Lung (tissue), 12 donors: Measurements from ENCODE around the gene ADCY5. TPM values are rescaled to one million over a fixed set of nuclear protein-coding genes. Genes with fewer than 3 reads are reported as not detected.

Source experiments
- ATAC-seq: fragments of 200-7000 bp; cut with Tn5 transposase; one replicate; pipeline ENCODE4 v1.9.1; 2020; ENCODE audit warnings: moderate number of reproducible peaks; ENCODE audit not compliant: insufficient read depth, low FRiP score
- DNase-seq, 3 donors: peaks; one replicate each; pipeline ENCODE4 v3.0.0-alpha.2; 2013 to 2017
- H3K27ac ChIP-seq, 2 donors: one replicate each; pipeline ENCODE4 v1.5.1; 2013; ENCODE audit warnings: mild to moderate bottlenecking in 2 of 2, moderate library complexity in 2 of 2, control low read depth in 1 of 2, inconsistent platforms in 1 of 2, low read depth in 1 of 2, low read length in 1 of 2
- H3K27me3 ChIP-seq, 3 donors: one replicate each; pipeline ENCODE4 v1.5.1; 2013; ENCODE audit warnings: low read length in 2 of 3; ENCODE audit not compliant: control insufficient read depth in 3 of 3, insufficient read depth in 3 of 3
- H3K36me3 ChIP-seq, 4 donors: one replicate each; pipeline ENCODE4 v1.5.1; 2013; ENCODE audit warnings: low read length in 4 of 4, mild to moderate bottlenecking in 1 of 4, moderate library complexity in 1 of 4; ENCODE audit not compliant: control insufficient read depth in 4 of 4, insufficient read depth in 4 of 4
- H3K4me1 ChIP-seq, 5 donors: one replicate each; pipeline ENCODE4 v1.5.1; 2013; ENCODE audit warnings: low read length in 5 of 5, mild to moderate bottlenecking in 2 of 5, moderate library complexity in 1 of 5; ENCODE audit not compliant: control insufficient read depth in 5 of 5, insufficient read depth in 5 of 5
- H3K4me3 ChIP-seq: one replicate; pipeline ENCODE4 v1.5.1; 2013; ENCODE audit warnings: mild to moderate bottlenecking, control low read depth, moderate library complexity
- H3K9ac ChIP-seq, 2 donors: one replicate each; pipeline ENCODE4 v1.5.1; 2013; ENCODE audit warnings: low read length in 2 of 2, control low read depth in 1 of 2; ENCODE audit not compliant: insufficient read depth in 1 of 2
- H3K9me3 ChIP-seq, 4 donors: one replicate each; pipeline ENCODE4 v1.5.1; 2013; ENCODE audit warnings: low read length in 3 of 4, mild to moderate bottlenecking in 1 of 4, moderate library complexity in 1 of 4; ENCODE audit not compliant: control insufficient read depth in 4 of 4, insufficient read depth in 3 of 4
- CTCF ChIP-seq: IDR thresholded peaks from 2 replicates; pipeline ENCODE4 v1.5.1; 2012; ENCODE audit warnings: mild to moderate bottlenecking; ENCODE audit errors: control extremely low read depth, extremely low read depth
- WGBS, 2 donors: extraction: QIAGEN DNeasy Blood & Tissue Kit; methylation state at CpG; one replicate each; pipeline ENCODE4 v1.1.7; 2013; 5-methylcytosine and 5-hydroxymethylcytosine counted together
- polyA plus RNA-seq, 2 donors: library from polyadenylated mRNA; stranded (reverse); fragments of 200-250 nt; gene quantifications; one replicate each; pipeline ENCODE4 v1.2.1, GENCODE V29; 2013
- total RNA-seq, 2 donors: library from RNA; depleted of rRNA in 1 of 2; stranded (reverse); fragments of >200 nt in 1 of 2; gene quantifications; one replicate each; pipeline ENCODE4 v1.2.1, GENCODE V29; 2014 to 2021
- donor health status: control.
- donor health status: control.
- donor health status: Bipolar disorder and iron deficiency.
- donor health status: healthy.
- donor health status: DM: yes; HTN: yes; CAD: no.

ADCY5 gene
- total and polyA plus RNA-seq, 4 donors, result 1.2 to 8.4 (median 2.4) TPM

- Histone ChIP-seq H3K36me3 (no peaks in the 10 kb centered on the region), H3K4me1 (peaks cover 0 to 17% (median 0%) of the 10 kb centered on the region in 5 donors), H3K4me3 (no peak overlapping the region), H3K9ac (no peak overlapping the region), H3K27me3 (no peaks in the 10 kb centered on the region), H3K27ac (peak overlapping the region in 1 of 2 donors; percentile 85), H3K9me3 (no peaks in the 10 kb centered on the region)
- no peak for TF ChIP-seq CTCF
- ATAC-seq, result no peak
- no peak for DNase-seq
- 71 to 82% methylated on average over 13 of the region's 13 CpGs for WGBS, 2 donors
These were observed 50.7 kb downstream of the ADCY5 start for GRCh38 chr3:123397921-123398785.

GRCh38 chr3:123397050-123397590, 51.8 kb downstream of the ADCY5 start:
- WGBS, 2 donors, result 90 to 94% methylated on average over 5 of the region's 5 CpGs
- no peak for ATAC-seq

GRCh38 chr3:123396171-123397049, 52.5 kb downstream of the ADCY5 start:
- Histone ChIP-seq H3K4me3 (no peak overlapping the region), H3K4me1 (peaks cover 0 to 18% (median 0%) of the 10 kb centered on the region in 5 donors), H3K9ac (no peak overlapping the region), H3K36me3 (no peaks in the 10 kb centered on the region), H3K27ac (peak overlapping the region in 1 of 2 donors; percentile 85), H3K9me3 (no peaks in the 10 kb centered on the region), H3K27me3 (no peaks in the 10 kb centered on the region)
- no peak for ATAC-seq
- 49 to 70% methylated on average over 7 to 8 of the region's 8 CpGs for WGBS, 2 donors
- no peak for DNase-seq
- no peak for TF ChIP-seq CTCF

More at GRCh38 chr3:123397050-123397590, 51.8 kb downstream of the ADCY5 start:
- Histone ChIP-seq H3K4me3 (no peak overlapping the region), H3K36me3 (no peaks in the 10 kb centered on the region), H3K9me3 (no peaks in the 10 kb centered on the region), H3K9ac (no peak overlapping the region), H3K27ac (peak overlapping the region in 1 of 2 donors; percentile 85), H3K27me3 (no peaks in the 10 kb centered on the region), H3K4me1 (peaks cover 0 to 14% (median 0%) of the 10 kb centered on the region in 5 donors)
- DNase-seq, result no peak
- TF ChIP-seq CTCF, result no peak
